Upper lobe of left lung (tissue), 4 donors: ENCODE results near the gene SPTLC3.

Source experiments
- CTCF ChIP-seq, 6 experiments: fragments of 450-650 bp in 4 of 6; fragments of 200-600 bp in 2 of 6; sonication (generic) in 2 of 6; IDR thresholded peaks; one replicate each; pipeline ENCODE4 v1.5.1; 2016 to 2019; ENCODE audit warnings: antibody characterized with exemption in 6 of 6
- EP300 ChIP-seq, 4 donors: sonication (generic); formaldehyde crosslinking; IDR thresholded peaks; one replicate each; pipeline ENCODE4 v1.5.1; 2017; ENCODE audit warnings: antibody characterized with exemption in 4 of 4, control low read depth in 2 of 4
- POLR2A ChIP-seq, 4 donors: fragments of 450-650 bp; IDR thresholded peaks; one replicate each; pipeline ENCODE4 v1.5.1; 2016 to 2017; ENCODE audit warnings: antibody characterized with exemption in 4 of 4, mild to moderate bottlenecking in 2 of 4
- POLR2AphosphoS5 ChIP-seq, 2 donors: sonication (generic); formaldehyde crosslinking; IDR thresholded peaks; one replicate each; pipeline ENCODE4 v1.5.1; 2017; ENCODE audit warnings: antibody characterized with exemption in 2 of 2

DNA sequence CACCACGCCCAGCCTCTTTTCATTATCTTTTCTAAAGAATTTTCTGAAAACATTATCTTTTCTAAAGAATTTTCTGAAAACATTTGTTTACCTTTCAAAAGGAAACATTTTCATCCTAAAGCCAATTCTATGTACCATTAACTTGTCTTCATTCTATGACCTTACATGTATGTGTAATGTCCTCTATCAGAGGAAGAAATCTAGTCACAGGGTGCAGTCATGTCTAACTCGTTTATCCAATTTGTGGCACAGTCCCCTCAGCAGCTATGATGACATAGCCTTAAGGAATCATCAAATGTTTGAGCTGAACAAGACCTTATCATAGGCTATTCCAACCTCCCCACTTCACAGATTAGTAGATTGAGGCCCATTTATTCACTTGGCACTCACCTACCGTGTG, 21.5 kb upstream of the SPTLC3 start:
- TF ChIP-seq POLR2AphosphoS5 (IDR thresholded peaks at IDR 0.05) (no peak), CTCF (IDR thresholded peaks at IDR 0.05) (no peak), EP300 (IDR thresholded peaks at IDR 0.05) (no peak), POLR2A (IDR thresholded peaks at IDR 0.05) (no peak)
